ENCODE measurements around the gene PAM. TPM values are rescaled to one million over a fixed set of nuclear protein-coding genes. Genes with fewer than 3 reads are reported as not detected.

Gene PAM
- polyA plus RNA-seq, 1 donor (not counting 4 experiments of a cell fraction or from before 2014, with no cell fraction given) = 149 TPM

DNA sequence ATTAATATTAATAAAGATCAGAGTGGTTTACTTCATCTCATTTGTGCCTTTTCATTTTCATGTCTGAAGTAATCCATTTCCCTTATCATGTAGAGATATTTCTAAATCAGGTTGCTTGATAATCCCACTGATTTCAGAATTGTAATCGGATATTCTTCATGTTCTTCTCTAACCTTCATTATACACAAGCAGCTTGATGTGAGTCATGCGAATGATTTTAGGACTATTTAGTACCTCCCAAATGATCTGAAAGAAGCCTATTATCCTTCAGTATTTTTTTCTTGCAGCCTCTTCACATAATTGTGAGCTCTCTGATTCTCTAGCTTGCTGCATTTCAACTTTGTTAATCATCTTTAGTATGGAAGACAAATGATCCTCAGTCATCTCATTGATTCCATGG lies 182.8 kb downstream of the PAM start:
- DNase-seq (ENCODE audit: low read depth, low spot score) = no peak
- dilution Hi-C loops (cut with MboI; ENCODE audit: extremely low pct_ligation_motif_present, low sequenced_read_pairs) = no loop called here
- no peaks in the 10 kb centered on the region for H3K79me2 ChIP-seq (ENCODE audit: control insufficient read depth, insufficient read depth, low read length)
- H3K36me3 ChIP-seq (ENCODE audit: control insufficient read depth in 2 of 2, extremely low read depth in 1 of 2, insufficient read depth in 2 of 2, low read length in 2 of 2) = peaks cover 0 to 3% of the 10 kb centered on the region in 2 experiments
- H3K9me1 ChIP-seq (ENCODE audit: control insufficient read depth, extremely low read depth, insufficient read depth, low read length) = no peaks in the 10 kb centered on the region
- H3K9me3 ChIP-seq (ENCODE audit: control insufficient read depth, low read depth, low read length) = no peaks in the 10 kb centered on the region
- TF ChIP-seq EZH2 (IDR thresholded peaks at IDR 0.05; ENCODE audit: low read length) (no peak), CTCF (optimal IDR thresholded peaks at IDR 0.05 in 1 of 3, IDR thresholded peaks at IDR 0.05 in 1 of 3, conservative IDR thresholded peaks at IDR 0.05 in 1 of 3; ENCODE audit: extremely low read depth in 1 of 3, insufficient read depth in 2 of 3, low read length in 3 of 3) (no peak)
- FAIRE-seq = no peak
- H3K27ac ChIP-seq (ENCODE audit: control insufficient read depth, insufficient read depth, low read length) = no peak overlapping the region
- no peak overlapping the region for H3K4me2 ChIP-seq (ENCODE audit: control insufficient read depth, extremely low read depth, insufficient read depth, low read depth, low read length)
- H4K20me1 ChIP-seq (ENCODE audit: control insufficient read depth, extremely low read depth, insufficient read depth, low read length) = no peaks in the 10 kb centered on the region
- H3K9ac ChIP-seq (ENCODE audit: control insufficient read depth, extremely low read depth, insufficient read depth, low read length) = no peak overlapping the region
- no peaks in the 10 kb centered on the region for H3K27me3 ChIP-seq (ENCODE audit: control insufficient read depth, extremely low read depth, insufficient read depth, low read length)
- no peak overlapping the region for H3K4me3 ChIP-seq (ENCODE audit: control insufficient read depth in 2 of 3, extremely low read depth in 1 of 3, insufficient read depth in 2 of 3, low read depth in 1 of 3, low read length in 3 of 3)
- no peak overlapping the region for H2AFZ ChIP-seq (ENCODE audit: control insufficient read depth, low read length)
- no peaks in the 10 kb centered on the region for H3K4me1 ChIP-seq (ENCODE audit: control insufficient read depth, extremely low read depth, insufficient read depth, low read length)

- Histone ChIP-seq H3K4me3 (ENCODE audit: control insufficient read depth in 2 of 3, extremely low read depth in 1 of 3, insufficient read depth in 2 of 3, low read depth in 1 of 3, low read length in 3 of 3) (no peak overlapping the region), H3K4me1 (ENCODE audit: control insufficient read depth, extremely low read depth, insufficient read depth, low read length) (no peaks in the 10 kb centered on the region), H3K79me2 (ENCODE audit: control insufficient read depth, insufficient read depth, low read length) (no peaks in the 10 kb centered on the region), H3K36me3 (ENCODE audit: control insufficient read depth in 2 of 2, extremely low read depth in 1 of 2, insufficient read depth in 2 of 2, low read length in 2 of 2) (no peaks in the 10 kb centered on the region), H4K20me1 (ENCODE audit: control insufficient read depth, extremely low read depth, insufficient read depth, low read length) (no peaks in the 10 kb centered on the region), H3K9me3 (ENCODE audit: control insufficient read depth, low read depth, low read length) (no peaks in the 10 kb centered on the region), H3K4me2 (ENCODE audit: control insufficient read depth, extremely low read depth, insufficient read depth, low read depth, low read length) (no peak overlapping the region), H2AFZ (ENCODE audit: control insufficient read depth, low read length) (no peak overlapping the region), H3K9ac (ENCODE audit: control insufficient read depth, extremely low read depth, insufficient read depth, low read length) (no peak overlapping the region), H3K27me3 (ENCODE audit: control insufficient read depth, extremely low read depth, insufficient read depth, low read length) (no peaks in the 10 kb centered on the region), H3K27ac (ENCODE audit: control insufficient read depth, insufficient read depth, low read length) (no peak overlapping the region), H3K9me1 (ENCODE audit: control insufficient read depth, extremely low read depth, insufficient read depth, low read length) (no peaks in the 10 kb centered on the region)
- dilution Hi-C loops (cut with MboI; ENCODE audit: extremely low pct_ligation_motif_present, low sequenced_read_pairs) = no loop called here
- TF ChIP-seq CTCF (optimal IDR thresholded peaks at IDR 0.05 in 1 of 3, IDR thresholded peaks at IDR 0.05 in 1 of 3, conservative IDR thresholded peaks at IDR 0.05 in 1 of 3; ENCODE audit: extremely low read depth in 1 of 3, insufficient read depth in 2 of 3, low read length in 3 of 3) = no peak
- TF ChIP-seq EZH2 (IDR thresholded peaks at IDR 0.05; ENCODE audit: low read length) = no peak
- FAIRE-seq = no peak
- DNase-seq (ENCODE audit: low read depth, low spot score) = no peak
Measured at GRCh38 chr5:102941111-102941510, 186.0 kb downstream of the PAM start.
